Panc1 (cell line): ENCODE results near the gene PHF2. TPM values are rescaled to one million over a fixed set of nuclear protein-coding genes. Genes with fewer than 3 reads are reported as not detected.

ENCODE experiments used
- ATAC-seq: fragments of 200-7000 bp; cut with Tn5 transposase; 2 replicates; pipeline ENCODE4 v1.9.1; 2020; ENCODE audit warnings: mild to moderate bottlenecking, moderate library complexity
- BruUV-seq: library from RNA; stranded (reverse); fragments of 400-500 nt; replicated peaks from 2 replicates; lab custom pipeline; 2021; lab: Mats Ljungman, UMichigan
- CTCF ChIA-PET: fragments of 300-600 bp; sonication (Branson Sonifier 250); formaldehyde crosslinking; loops from one replicate; lab custom pipeline; 2022; ENCODE audit warnings: antibody characterized with exemption; lab: Charles Lee
- POLR2A ChIA-PET: fragments of 300-600 bp; sonication (Branson Sonifier 250); formaldehyde crosslinking; loops from one replicate; lab custom pipeline; 2022; ENCODE audit warnings: antibody characterized with exemption; lab: Charles Lee
- DNase-seq: peaks from one replicate; pipeline ENCODE4 v3.0.0-alpha.2; 2010; ENCODE audit warnings: low read depth, low spot score
- H3K27ac ChIP-seq: 2 replicates; pipeline ENCODE4 v1.5.1; 2011; ENCODE audit warnings: mild to moderate bottlenecking, low read length, inconsistent platforms
- H3K27me3 ChIP-seq: fragments of 200-500 bp; sonication (Bioruptor generic); 2 replicates; pipeline ENCODE4 v1.6.0; 2014; ENCODE audit warnings: low read length, inconsistent platforms; ENCODE audit not compliant: control insufficient read depth, insufficient read depth
- H3K36me3 ChIP-seq: fragments of 200-500 bp; sonication (Bioruptor generic); 2 replicates; pipeline ENCODE4 v1.5.1; 2014; ENCODE audit warnings: inconsistent platforms, mild to moderate bottlenecking, low read length, moderate library complexity; ENCODE audit not compliant: control insufficient read depth, insufficient read depth
- H3K4me1 ChIP-seq: 2 replicates; pipeline ENCODE4 v1.5.1; 2011; ENCODE audit warnings: inconsistent platforms, mild to moderate bottlenecking, low read length, moderate library complexity; ENCODE audit not compliant: control insufficient read depth, insufficient read depth
- H3K4me3 ChIP-seq, 2 experiments: 2 replicates each; pipeline ENCODE4 v1.5.1; 2011 to 2012; ENCODE audit warnings: low read depth in 2 of 2, low read length in 2 of 2, mild to moderate bottlenecking in 2 of 2, inconsistent platforms in 1 of 2, moderate library complexity in 1 of 2
- H3K9me3 ChIP-seq: fragments of 200-500 bp; sonication (Bioruptor generic); 2 replicates; pipeline ENCODE4 v1.5.1; 2014; ENCODE audit warnings: low read depth, mild to moderate bottlenecking, inconsistent platforms, low read length, moderate library complexity; ENCODE audit not compliant: control insufficient read depth, insufficient read depth
- POLR2AphosphoS5 ChIP-seq: IDR thresholded peaks from 2 replicates; pipeline ENCODE4 v1.6.1; 2012; ENCODE audit warnings: mild to moderate bottlenecking, low read depth, low read length, moderate library complexity
- SIN3A ChIP-seq: IDR thresholded peaks from 2 replicates; pipeline ENCODE4 v1.6.1; 2012; ENCODE audit warnings: low read depth, mild to moderate bottlenecking, low read length, moderate library complexity, borderline replicate concordance; ENCODE audit not compliant: insufficient read depth
- TCF7L2 ChIP-seq: IDR thresholded peaks from 2 replicates; pipeline ENCODE4 v1.6.1; 2011; ENCODE audit warnings: mild to moderate bottlenecking, low read depth, low read length, inconsistent platforms
- in situ Hi-C: cut with HindIII; loops from 2 replicates; pipeline ENCODE4 v1.10.0; 2016; ENCODE audit warnings: low sequenced_read_pairs, low pct_unique_long_range_greater_than_20kb
- intact Hi-C: fragments of 100-400 bp; cut with micrococcal nuclease; formaldehyde crosslinking; loops from one replicate; pipeline ENCODE4 v1.10.0; 2022; ENCODE audit not compliant: unreplicated experiment
- total RNA-seq: library from RNA; stranded (reverse); gene quantifications from one replicate; pipeline ENCODE4 v1.2.1, GENCODE V29; 2021; ENCODE audit not compliant: unreplicated experiment
- TF ChIP-seq, protein P1 (sequence below): fragments of 450-650 bp; IDR thresholded peaks from 2 replicates; pipeline ENCODE4 v1.5.1; 2017; ENCODE audit warnings: mild to moderate bottlenecking
- TF ChIP-seq, protein P2 (sequence below), 2 experiments: IDR thresholded peaks; 2 replicates each; pipeline ENCODE4 v1.6.1; 2011 to 2012; ENCODE audit warnings: low read depth in 2 of 2, control low read depth in 1 of 2, low read length in 1 of 2, mild to moderate bottlenecking in 1 of 2, moderate library complexity in 1 of 2; ENCODE audit not compliant: insufficient read depth in 1 of 2

PHF2 gene
- total RNA-seq, 1 experiment from 2014 or later: 16.6 TPM

DNA sequence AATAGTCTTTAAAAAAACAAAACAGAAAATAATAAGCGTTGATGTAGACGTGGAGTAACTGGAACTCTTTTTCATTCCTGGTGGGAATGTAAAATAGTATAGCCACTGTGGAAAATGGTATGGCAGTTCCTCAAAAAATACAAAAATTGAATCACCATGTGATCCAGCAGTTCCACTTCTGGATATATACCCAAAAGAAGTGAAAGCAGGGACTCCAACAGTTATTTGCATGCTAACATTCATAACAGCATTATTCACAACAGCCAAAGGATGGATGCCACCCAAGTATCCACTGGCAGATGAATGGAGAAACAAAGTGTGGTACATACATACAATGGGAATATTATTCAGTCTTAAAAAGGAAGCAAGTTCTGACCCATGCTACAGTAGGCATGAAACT, 4.2 kb upstream of the PHF2 start:
- no peak for DNase-seq
- ChIA-PET POLR2A (no interaction called here), CTCF (no interaction called here)
- BruUV-seq: no TSS peak
- TF ChIP-seq, protein P1, sequence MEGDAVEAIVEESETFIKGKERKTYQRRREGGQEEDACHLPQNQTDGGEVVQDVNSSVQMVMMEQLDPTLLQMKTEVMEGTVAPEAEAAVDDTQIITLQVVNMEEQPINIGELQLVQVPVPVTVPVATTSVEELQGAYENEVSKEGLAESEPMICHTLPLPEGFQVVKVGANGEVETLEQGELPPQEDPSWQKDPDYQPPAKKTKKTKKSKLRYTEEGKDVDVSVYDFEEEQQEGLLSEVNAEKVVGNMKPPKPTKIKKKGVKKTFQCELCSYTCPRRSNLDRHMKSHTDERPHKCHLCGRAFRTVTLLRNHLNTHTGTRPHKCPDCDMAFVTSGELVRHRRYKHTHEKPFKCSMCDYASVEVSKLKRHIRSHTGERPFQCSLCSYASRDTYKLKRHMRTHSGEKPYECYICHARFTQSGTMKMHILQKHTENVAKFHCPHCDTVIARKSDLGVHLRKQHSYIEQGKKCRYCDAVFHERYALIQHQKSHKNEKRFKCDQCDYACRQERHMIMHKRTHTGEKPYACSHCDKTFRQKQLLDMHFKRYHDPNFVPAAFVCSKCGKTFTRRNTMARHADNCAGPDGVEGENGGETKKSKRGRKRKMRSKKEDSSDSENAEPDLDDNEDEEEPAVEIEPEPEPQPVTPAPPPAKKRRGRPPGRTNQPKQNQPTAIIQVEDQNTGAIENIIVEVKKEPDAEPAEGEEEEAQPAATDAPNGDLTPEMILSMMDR: no peak
- TF ChIP-seq, protein P2, sequence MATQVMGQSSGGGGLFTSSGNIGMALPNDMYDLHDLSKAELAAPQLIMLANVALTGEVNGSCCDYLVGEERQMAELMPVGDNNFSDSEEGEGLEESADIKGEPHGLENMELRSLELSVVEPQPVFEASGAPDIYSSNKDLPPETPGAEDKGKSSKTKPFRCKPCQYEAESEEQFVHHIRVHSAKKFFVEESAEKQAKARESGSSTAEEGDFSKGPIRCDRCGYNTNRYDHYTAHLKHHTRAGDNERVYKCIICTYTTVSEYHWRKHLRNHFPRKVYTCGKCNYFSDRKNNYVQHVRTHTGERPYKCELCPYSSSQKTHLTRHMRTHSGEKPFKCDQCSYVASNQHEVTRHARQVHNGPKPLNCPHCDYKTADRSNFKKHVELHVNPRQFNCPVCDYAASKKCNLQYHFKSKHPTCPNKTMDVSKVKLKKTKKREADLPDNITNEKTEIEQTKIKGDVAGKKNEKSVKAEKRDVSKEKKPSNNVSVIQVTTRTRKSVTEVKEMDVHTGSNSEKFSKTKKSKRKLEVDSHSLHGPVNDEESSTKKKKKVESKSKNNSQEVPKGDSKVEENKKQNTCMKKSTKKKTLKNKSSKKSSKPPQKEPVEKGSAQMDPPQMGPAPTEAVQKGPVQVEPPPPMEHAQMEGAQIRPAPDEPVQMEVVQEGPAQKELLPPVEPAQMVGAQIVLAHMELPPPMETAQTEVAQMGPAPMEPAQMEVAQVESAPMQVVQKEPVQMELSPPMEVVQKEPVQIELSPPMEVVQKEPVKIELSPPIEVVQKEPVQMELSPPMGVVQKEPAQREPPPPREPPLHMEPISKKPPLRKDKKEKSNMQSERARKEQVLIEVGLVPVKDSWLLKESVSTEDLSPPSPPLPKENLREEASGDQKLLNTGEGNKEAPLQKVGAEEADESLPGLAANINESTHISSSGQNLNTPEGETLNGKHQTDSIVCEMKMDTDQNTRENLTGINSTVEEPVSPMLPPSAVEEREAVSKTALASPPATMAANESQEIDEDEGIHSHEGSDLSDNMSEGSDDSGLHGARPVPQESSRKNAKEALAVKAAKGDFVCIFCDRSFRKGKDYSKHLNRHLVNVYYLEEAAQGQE (IDR thresholded peaks at IDR 0.05; ENCODE audit: insufficient read depth in 1 of 2, low read depth in 2 of 2, low read length in 1 of 2): no peak
- TF ChIP-seq TCF7L2 (no peak), POLR2AphosphoS5 (no peak), SIN3A (no peak)
- intact Hi-C loops (no loop called here), in situ Hi-C loops (no loop called here)
- Histone ChIP-seq H3K9me3 (no peaks in the 10 kb centered on the region), H3K27ac (no peak overlapping the region), H3K27me3 (no peaks in the 10 kb centered on the region), H3K4me3 (no peak overlapping the region), H3K4me1 (no peaks in the 10 kb centered on the region; the same call in 1 of the 2 replicates), H3K36me3 (no peaks in the 10 kb centered on the region; the same call in 1 of the 2 replicates)
- ATAC-seq: no peak

DNA sequence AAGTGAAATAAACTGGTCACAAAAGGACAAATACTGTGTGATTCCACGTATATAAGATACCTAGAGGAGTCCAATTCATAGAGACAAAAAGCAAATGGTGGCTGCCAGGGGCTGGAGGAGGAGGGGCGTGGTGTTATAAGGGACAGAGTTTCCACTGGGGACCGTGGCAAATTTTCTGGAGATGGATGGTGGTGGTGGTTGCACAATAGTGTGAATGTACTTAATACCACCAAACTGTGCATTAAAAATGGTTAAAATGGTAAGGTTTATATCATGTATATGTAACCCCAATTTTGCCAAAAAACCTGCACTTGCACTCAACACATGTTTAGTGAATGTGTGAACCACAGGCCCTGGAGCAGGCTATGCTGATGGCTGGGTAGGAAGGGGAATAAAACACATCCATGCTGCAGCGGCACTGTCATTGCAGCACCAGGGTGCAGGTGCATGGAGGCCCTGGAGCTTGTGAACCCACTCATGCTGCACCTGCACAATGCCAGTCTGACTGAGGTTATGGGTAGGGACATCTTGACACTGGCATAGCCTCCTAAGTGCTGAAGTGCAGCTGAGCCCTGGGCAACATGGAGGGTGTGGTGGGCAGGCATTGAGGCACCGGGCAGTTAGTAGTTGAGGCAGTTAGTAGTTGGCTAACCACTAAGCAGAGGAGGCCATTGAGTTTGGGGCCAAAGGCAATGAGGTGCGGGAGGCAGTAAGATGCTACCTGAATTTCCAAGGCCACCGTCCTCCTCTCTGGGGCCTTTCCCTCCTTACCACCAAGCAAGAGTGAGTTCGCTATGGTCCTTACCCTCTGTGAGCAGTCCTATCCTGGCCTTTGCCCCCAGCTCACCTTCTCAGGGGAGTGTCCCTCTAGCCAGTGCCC, 3.5 kb upstream of the PHF2 start:
- in situ Hi-C loops: no loop called here
- Histone ChIP-seq H3K36me3 (no peaks in the 10 kb centered on the region; the same call in 1 of the 2 replicates), H3K9me3 (no peaks in the 10 kb centered on the region), H3K4me3 (no peak overlapping the region), H3K27me3 (no peaks in the 10 kb centered on the region), H3K27ac (no peak overlapping the region), H3K4me1 (peaks cover 2% of the 10 kb centered on the region)
- TF ChIP-seq, protein P2 (IDR thresholded peaks at IDR 0.05; ENCODE audit: insufficient read depth in 1 of 2, low read depth in 2 of 2, low read length in 1 of 2): no peak
- TF ChIP-seq, protein P1: no peak
- TF ChIP-seq POLR2AphosphoS5 (no peak), SIN3A (no peak), TCF7L2 (no peak)
- DNase-seq (no peak), ATAC-seq (no peak)
- ChIA-PET CTCF (no interaction called here), POLR2A (no interaction called here)
- intact Hi-C loops: no loop called here
- no TSS peak for BruUV-seq
